K562 (cell line): ENCODE results near the gene KMT5C.

Experiments used
- EZH2 ChIP-seq: IDR thresholded peaks from 2 replicates; pipeline ENCODE4 v1.6.1; 2012; ENCODE audit warnings: low read depth, mild to moderate bottlenecking, inconsistent platforms, low read length, borderline replicate concordance
- RCOR1 ChIP-seq, 2 experiments: IDR thresholded peaks; 2 replicates each; pipeline ENCODE4 v1.6.1; 2012; ENCODE audit warnings: low read depth in 2 of 2, low read length in 2 of 2, borderline replicate concordance in 1 of 2, improper control_type of control experiment in 1 of 2

GRCh38 chr19:55392820-55393761 is 53.4 kb downstream of the KMT5C start:
- TF ChIP-seq RCOR1 (IDR thresholded peaks at IDR 0.05; ENCODE audit: borderline replicate concordance in 1 of 2, low read depth in 2 of 2, low read length in 2 of 2): no peak
- TF ChIP-seq EZH2: no peak
